SU-DHL-6 (cell line): ENCODE results near the gene NUP50.

Source experiments
- CTCF ChIP-seq: fragments of 200-600 bp; sonication (generic); IDR thresholded peaks from one replicate; pipeline ENCODE4 v1.5.1; 2017; ENCODE audit warnings: antibody characterized with exemption, mild to moderate bottlenecking, low read length, moderate library complexity; ENCODE audit not compliant: insufficient read depth, poor library complexity, severe bottlenecking
- EZH2phosphoT487 ChIP-seq: fragments of 200-600 bp; sonication (generic), shearing (Covaris generic); conservative IDR thresholded peaks from 2 replicates; pipeline ENCODE4 v1.6.1; 2018; ENCODE audit warnings: mild to moderate bottlenecking, antibody characterized with exemption, low read length, moderate library complexity, mixed read lengths

- TF ChIP-seq CTCF (no peak), EZH2phosphoT487 (no peak)
Observed at GRCh38 chr22:45207533-45207932, 43.8 kb downstream of the NUP50 start.
